HepG2 (cell line): ENCODE measurements around the gene GRB10. TPM values are rescaled to one million over a fixed set of nuclear protein-coding genes. Genes with fewer than 3 reads are reported as not detected.

ENCODE experiments used
- ETV5 ChIP-seq: IDR thresholded peaks from 2 replicates; pipeline ENCODE4 v1.6.1; 2018; ENCODE audit warnings: missing biosample characterization, missing genetic modification reagents, inconsistent platforms, borderline replicate concordance
- GABPB1 ChIP-seq: IDR thresholded peaks from 2 replicates; pipeline ENCODE4 v1.6.1; 2016; ENCODE audit warnings: mild to moderate bottlenecking, missing genetic modification reagents, moderate library complexity, missing compliant biosample characterization
- GMEB1 ChIP-seq: sonication (generic); formaldehyde crosslinking; IDR thresholded peaks from 2 replicates; pipeline ENCODE4 v1.5.1; 2020; ENCODE audit warnings: missing genetic modification reagents, mild to moderate bottlenecking, borderline replicate concordance
- KDM1A ChIP-seq: IDR thresholded peaks from 2 replicates; pipeline ENCODE4 v1.6.1; 2016; ENCODE audit warnings: missing compliant biosample characterization
- MEIS2 ChIP-seq: sonication (generic); formaldehyde crosslinking; IDR thresholded peaks from 2 replicates; pipeline ENCODE4 v1.9.0; 2021; ENCODE audit warnings: mild to moderate bottlenecking, missing genetic modification reagents
- MIER2 ChIP-seq: IDR thresholded peaks from 2 replicates; pipeline ENCODE4 v1.6.1; 2016; ENCODE audit warnings: missing biosample characterization, missing genetic modification reagents
- MLX ChIP-seq: IDR thresholded peaks from 2 replicates; pipeline ENCODE4 v1.6.1; 2016
- MYC ChIP-seq: sonication (generic); formaldehyde crosslinking; IDR thresholded peaks from 2 replicates; pipeline ENCODE4 v1.9.0; 2021; ENCODE audit warnings: missing genetic modification reagents, borderline replicate concordance
- PBX2 ChIP-seq: IDR thresholded peaks from 2 replicates; pipeline ENCODE4 v1.6.1; 2016; ENCODE audit warnings: control low read depth
- TEAD3 ChIP-seq: optimal IDR thresholded peaks from 2 replicates; pipeline ENCODE3; 2016; ENCODE audit warnings: borderline replicate concordance
- THRA ChIP-seq: sonication (generic); formaldehyde crosslinking; IDR thresholded peaks from 2 replicates; pipeline ENCODE4 v1.4.0; 2020; ENCODE audit warnings: missing genetic modification reagents, borderline replicate concordance
- U2AF1 ChIP-seq: fragments of 200-400 bp; formaldehyde crosslinking; optimal IDR thresholded peaks from 2 replicates; pipeline ENCODE3; 2017; ENCODE audit warnings: mild to moderate bottlenecking, low read depth, low read length
- ZBTB26 ChIP-seq: IDR thresholded peaks from 2 replicates; pipeline ENCODE4 v1.6.1; 2016; ENCODE audit warnings: missing compliant biosample characterization, missing genetic modification reagents, borderline replicate concordance
- ZFP91 ChIP-seq: sonication (generic); formaldehyde crosslinking; IDR thresholded peaks from 2 replicates; pipeline ENCODE4 v1.9.0; 2022; ENCODE audit warnings: missing genetic modification reagents, mild to moderate bottlenecking, borderline replicate concordance
- ZNF263 ChIP-seq: sonication (generic); formaldehyde crosslinking; IDR thresholded peaks from 2 replicates; pipeline ENCODE4 v1.4.0; 2020; ENCODE audit warnings: missing genetic modification reagents
- ZNF431 ChIP-seq: sonication (generic); formaldehyde crosslinking; IDR thresholded peaks from 2 replicates; pipeline ENCODE4 v1.9.0; 2022; ENCODE audit warnings: missing genetic modification reagents, low read depth, mild to moderate bottlenecking, borderline replicate concordance
- ZNF710 ChIP-seq: sonication (generic); formaldehyde crosslinking; IDR thresholded peaks from 2 replicates; pipeline ENCODE4 v1.5.0; 2020; ENCODE audit warnings: mild to moderate bottlenecking, missing genetic modification reagents, borderline replicate concordance
- ZNF83 ChIP-seq: sonication (generic); formaldehyde crosslinking; IDR thresholded peaks from 2 replicates; pipeline ENCODE4 v1.4.0; 2020; ENCODE audit warnings: missing genetic modification reagents, mild to moderate bottlenecking, borderline replicate concordance
- polyA plus RNA-seq, 8 experiments: library from polyadenylated mRNA; depleted of rRNA in 3 of 8; stranded (reverse) in 7 of 8; unstranded in 1 of 8; fragments of >200 nt; fragmentation: Illumina TruSeq in 4 of 8; extraction: Trizol in 4 of 8; gene quantifications; 2 replicates each; pipeline versions ENCODE4 v1.2.1 to v1.2.3, GENCODE V29; 2011 to 2016; ENCODE audit warnings: low read depth in 4 of 8, missing spikeins in 1 of 8, mixed read lengths in 1 of 8; ENCODE audit not compliant: insufficient read depth in 1 of 8
- total RNA-seq, 5 experiments: library from RNA; depleted of rRNA; stranded (reverse); fragments of >200 nt; fragmentation: Illumina TruSeq; extraction: Trizol; gene quantifications; 2 replicates each; pipeline ENCODE4 v1.2.3, GENCODE V29; 2016; ENCODE audit warnings: low read depth in 1 of 5

Gene GRB10
- total and polyA plus RNA-seq, 2 of the 13 experiments (the other 11 are each of a cell fraction or from before 2014, with no cell fraction given) = 4.0 to 6.8 TPM

- TF ChIP-seq U2AF1 (peak; percentile 41), MYC (CRISPR knock-in tag) (peak; percentile 50; the same call in 1 of the 2 replicates), GMEB1 (0 out of 2 replicates have a peak, but pooled peaks have one; percentile 25), MEIS2 (CRISPR knock-in tag) (0 out of 2 replicates have a peak, but pooled peaks have one; percentile 33), THRA (CRISPR knock-in tag) (peak; percentile 86; the same call in 1 of the 2 replicates), ETV5 (CRISPR knock-in tag) (peak; percentile 19; the same call in 1 of the 2 replicates), MLX (CRISPR knock-in tag) (peak; percentile 28; the same call in 1 of the 2 replicates), ZFP91 (peak; percentile 26; the same call in 1 of the 2 replicates), KDM1A (CRISPR knock-in tag) (peak; percentile 65; the same call in 1 of the 2 replicates), ZNF431 (CRISPR knock-in tag) (peak; percentile 82; the same call in 1 of the 2 replicates), PBX2 (CRISPR knock-in tag) (no peak), GABPB1 (CRISPR knock-in tag) (0 out of 2 replicates have a peak, but pooled peaks have one; percentile 19), ZBTB26 (peak; percentile 82; the same call in 1 of the 2 replicates), ZNF263 (CRISPR knock-in tag) (peak; percentile 32; the same call in 1 of the 2 replicates), MIER2 (CRISPR knock-in tag) (peak; percentile 47; the same call in 1 of the 2 replicates), ZNF710 (CRISPR knock-in tag) (0 out of 2 replicates have a peak, but pooled peaks have one; percentile 24), TEAD3 (CRISPR knock-in tag) (peak; percentile 54), ZNF83 (0 out of 2 replicates have a peak, but pooled peaks have one; percentile 60)
Measured at GRCh38 chr7:50560865-50561351, 221.8 kb downstream of the GRB10 start (continued).
